GM20000 (cell line): Measurements from ENCODE around the gene CSMD2.

Experiments
- DNase-seq: peaks from one replicate; pipeline ENCODE4 v3.0.0; 2012; ENCODE audit warnings: low spot score
- CTCF ChIP-seq: IDR thresholded peaks from 2 replicates; pipeline ENCODE4 v1.5.1; 2012; ENCODE audit warnings: mild to moderate bottlenecking, control low read depth; ENCODE audit errors: extremely low read depth, missing control alignments

The CSMD2 gene

GRCh38 chr1:34066981-34067603 is 97.9 kb downstream of the CSMD2 start:
- no peak for TF ChIP-seq CTCF
- no peak for DNase-seq

DNA sequence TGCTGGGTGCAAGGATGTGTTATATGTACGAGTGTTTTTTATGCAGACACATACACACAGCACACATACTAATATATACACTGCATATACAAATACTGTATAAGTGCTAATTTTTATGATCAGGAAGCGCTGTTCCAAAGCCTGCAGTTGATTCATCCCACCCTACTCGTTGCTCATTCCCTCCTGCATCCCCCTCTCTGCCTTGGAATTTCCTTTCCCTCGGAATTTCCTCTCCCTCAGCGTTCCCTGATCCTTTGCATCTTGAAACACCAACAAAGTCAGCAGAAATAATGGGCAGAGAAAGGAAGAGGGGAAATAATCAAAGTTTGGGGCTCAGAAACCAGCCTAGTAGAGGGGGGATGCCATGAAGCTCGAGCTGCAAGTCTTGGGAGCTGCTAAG is 98.9 kb downstream of the CSMD2 start:
- no peak for DNase-seq
- no peak for TF ChIP-seq CTCF

GRCh38 chr1:34065498-34065897 is 99.5 kb downstream of the CSMD2 start:
- no peak for TF ChIP-seq CTCF

GRCh38 chr1:34060901-34061415 is 104.1 kb downstream of the CSMD2 start:
- no peak for TF ChIP-seq CTCF

More at GRCh38 chr1:34065498-34065897, 99.5 kb downstream of the CSMD2 start:
- no peak for DNase-seq

DNA sequence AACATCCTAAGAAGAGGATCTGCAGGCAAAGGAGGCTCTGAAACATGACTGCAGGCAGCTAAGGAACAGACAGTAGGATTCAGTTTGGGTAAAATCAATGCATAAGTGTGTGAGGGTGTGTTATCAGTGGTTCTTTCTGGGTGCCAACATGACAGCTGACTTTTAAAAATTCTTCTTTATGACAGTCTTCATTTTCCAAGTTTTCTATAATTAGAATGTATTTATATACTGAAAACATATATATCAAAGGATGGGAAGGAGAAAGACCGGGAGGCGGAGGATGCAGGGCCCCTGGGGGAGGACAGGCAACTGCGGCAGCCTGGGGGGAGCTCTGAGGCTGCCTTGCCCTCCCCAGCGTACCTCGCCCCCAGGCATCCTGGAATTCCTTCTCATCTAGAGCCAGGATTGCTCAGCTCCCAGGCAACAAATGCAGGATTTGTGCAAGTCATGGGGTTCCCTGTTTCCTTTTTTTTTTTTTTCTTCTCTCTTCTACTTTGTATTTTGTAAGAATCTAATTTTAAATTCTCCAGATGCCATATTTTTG is 104.8 kb downstream of the CSMD2 start:
- TF ChIP-seq CTCF: no peak
- no peak for DNase-seq

More at GRCh38 chr1:34060901-34061415, 104.1 kb downstream of the CSMD2 start:
- no peak for DNase-seq

DNA sequence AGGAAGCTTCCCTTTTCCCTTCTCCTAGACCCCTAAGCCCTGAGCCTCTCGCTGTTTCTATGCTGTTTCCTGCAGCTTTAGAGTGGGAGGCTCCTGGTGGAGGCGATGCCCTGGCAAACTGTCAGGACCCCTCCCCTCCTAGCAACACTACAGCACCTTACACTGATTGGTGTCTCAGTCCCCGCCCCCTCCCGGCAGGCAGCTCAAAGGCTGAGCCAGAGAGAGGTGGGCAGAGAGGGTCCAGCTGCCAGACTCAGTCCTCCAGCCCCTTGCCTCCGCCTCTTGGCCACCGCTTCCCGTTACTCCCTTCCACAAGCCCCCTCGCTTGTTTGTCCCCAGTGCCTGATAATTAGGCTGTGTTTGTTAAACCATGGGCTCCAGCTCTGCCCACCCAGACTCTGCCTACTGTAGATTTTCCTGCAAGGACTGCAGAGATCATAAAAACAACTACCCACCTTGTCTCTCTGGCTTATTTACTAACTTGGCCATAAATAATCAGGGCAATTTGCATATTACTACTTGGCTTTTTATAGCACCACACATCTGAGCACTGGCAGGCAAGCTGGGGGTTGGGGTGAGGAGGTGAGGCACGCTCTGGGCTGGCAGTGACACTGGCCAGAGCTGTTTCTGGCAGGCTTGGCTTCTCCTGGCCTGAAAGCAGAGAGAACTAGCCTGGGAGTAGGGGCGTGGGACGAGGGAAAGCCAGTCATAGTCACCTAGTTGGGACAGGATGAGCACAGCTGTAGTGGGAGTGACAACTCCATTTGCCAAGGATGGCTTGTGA is 107.5 kb downstream of the CSMD2 start:
- no peak for DNase-seq
- no peak for TF ChIP-seq CTCF

DNA sequence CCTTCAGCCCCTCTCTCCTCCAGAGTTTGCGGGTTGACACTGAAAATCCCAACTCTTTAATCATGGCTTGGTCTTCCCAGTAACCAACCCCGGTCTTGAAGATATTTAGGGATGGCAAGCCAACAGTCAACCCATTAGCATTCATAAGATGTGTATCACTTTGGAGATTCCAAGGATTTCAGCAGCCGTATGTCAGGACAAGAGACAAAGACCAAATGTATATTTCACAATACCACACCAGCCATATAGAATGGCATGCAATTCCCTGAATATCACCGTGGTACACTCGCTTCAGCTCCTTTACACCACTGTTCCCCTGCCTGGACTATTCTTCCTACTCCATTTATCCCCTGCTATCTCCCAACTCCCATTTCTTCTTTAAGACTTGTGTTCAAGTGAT is 109.2 kb downstream of the CSMD2 start:
- no peak for DNase-seq
- no peak for TF ChIP-seq CTCF
